ENCODE data around the gene SLC22A17. TPM values are rescaled to one million over a fixed set of nuclear protein-coding genes. Genes with fewer than 3 reads are reported as not detected.

SLC22A17 gene
- total and polyA plus RNA-seq, 11 donors: 7.2 to 14.9 (median 9.8) TPM

DNA sequence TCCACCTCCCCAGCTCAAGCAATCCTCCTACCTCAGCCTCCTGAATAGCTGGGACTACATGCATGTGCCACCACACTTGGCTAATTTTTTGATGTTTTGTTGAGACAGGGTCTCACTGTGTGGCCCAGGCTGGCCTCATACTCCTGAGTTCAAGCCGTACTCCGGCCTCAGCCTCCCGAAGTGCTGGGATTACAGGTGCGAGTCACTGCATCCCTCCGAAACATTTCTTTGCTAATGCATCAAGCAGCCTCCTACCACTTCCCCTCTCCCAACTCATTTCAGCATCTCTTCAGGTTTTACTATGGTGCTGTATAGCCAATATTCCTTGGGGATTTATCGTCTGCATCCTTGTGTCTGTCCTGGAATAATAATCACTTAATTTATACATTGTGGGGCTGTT is 2.3 kb upstream of the SLC22A17 start:
- 77 to 85% (median 82%) methylated on average over 6 of the region's 6 CpGs for WGBS, 4 donors
- ATAC-seq: no peak

DNA sequence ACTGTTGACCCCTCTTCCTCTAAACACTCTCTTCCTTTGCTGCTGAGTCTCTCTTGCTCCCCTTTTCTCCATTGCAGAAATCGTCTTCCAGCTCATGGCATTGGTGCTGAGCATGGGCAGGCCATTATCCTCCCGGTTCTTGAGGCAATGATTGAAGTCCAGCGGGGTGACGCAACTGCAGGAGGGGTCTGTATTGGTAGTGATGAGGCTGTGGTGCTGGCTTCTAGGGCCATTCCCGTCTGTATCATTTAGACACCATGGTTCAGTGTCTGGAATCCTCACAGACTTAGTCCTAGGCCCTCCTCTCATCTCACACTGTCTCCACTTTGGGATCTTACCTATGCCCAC is 720 bp upstream of the SLC22A17 start:
- DNase-seq (no peak), ATAC-seq (no peak)
- Histone ChIP-seq H3K9me3 (no peaks in the 10 kb centered on the region), H3K4me3 (no peak overlapping the region), H3K4me1 (peaks cover 4 to 21% (median 14%) of the 10 kb centered on the region in 12 donors), H3K36me3 (peaks cover 0 to 6% (median 0%) of the 10 kb centered on the region in 9 donors), H3K27me3 (peaks cover 0 to 27% (median 0%) of the 10 kb centered on the region in 9 donors), H3K27ac (peak overlapping the region in 1 of 12 donors; percentile 65)
- TF ChIP-seq CTCF (IDR thresholded peaks at IDR 0.05): no peak
- WGBS, 4 donors: 76 to 85% (median 83%) methylated on average over 5 of the region's 5 CpGs
- intact Hi-C loops (cut with DNase I): no loop called here

More for the DNA sequence above, 2.3 kb upstream of the SLC22A17 start:
- Histone ChIP-seq H3K27me3 (peaks cover 0 to 27% (median 0%) of the 10 kb centered on the region in 9 donors), H3K4me1 (peaks cover 4 to 21% (median 14%) of the 10 kb centered on the region in 12 donors), H3K9me3 (no peaks in the 10 kb centered on the region), H3K27ac (no peak overlapping the region), H3K4me3 (no peak overlapping the region), H3K36me3 (peaks cover 0 to 6% (median 0%) of the 10 kb centered on the region in 9 donors)
- TF ChIP-seq CTCF (IDR thresholded peaks at IDR 0.05) (no peak), POLR2A (IDR thresholded peaks at IDR 0.05) (no peak)
- DNase-seq: no peak
- intact Hi-C loops (cut with DNase I): no loop called here

DNA sequence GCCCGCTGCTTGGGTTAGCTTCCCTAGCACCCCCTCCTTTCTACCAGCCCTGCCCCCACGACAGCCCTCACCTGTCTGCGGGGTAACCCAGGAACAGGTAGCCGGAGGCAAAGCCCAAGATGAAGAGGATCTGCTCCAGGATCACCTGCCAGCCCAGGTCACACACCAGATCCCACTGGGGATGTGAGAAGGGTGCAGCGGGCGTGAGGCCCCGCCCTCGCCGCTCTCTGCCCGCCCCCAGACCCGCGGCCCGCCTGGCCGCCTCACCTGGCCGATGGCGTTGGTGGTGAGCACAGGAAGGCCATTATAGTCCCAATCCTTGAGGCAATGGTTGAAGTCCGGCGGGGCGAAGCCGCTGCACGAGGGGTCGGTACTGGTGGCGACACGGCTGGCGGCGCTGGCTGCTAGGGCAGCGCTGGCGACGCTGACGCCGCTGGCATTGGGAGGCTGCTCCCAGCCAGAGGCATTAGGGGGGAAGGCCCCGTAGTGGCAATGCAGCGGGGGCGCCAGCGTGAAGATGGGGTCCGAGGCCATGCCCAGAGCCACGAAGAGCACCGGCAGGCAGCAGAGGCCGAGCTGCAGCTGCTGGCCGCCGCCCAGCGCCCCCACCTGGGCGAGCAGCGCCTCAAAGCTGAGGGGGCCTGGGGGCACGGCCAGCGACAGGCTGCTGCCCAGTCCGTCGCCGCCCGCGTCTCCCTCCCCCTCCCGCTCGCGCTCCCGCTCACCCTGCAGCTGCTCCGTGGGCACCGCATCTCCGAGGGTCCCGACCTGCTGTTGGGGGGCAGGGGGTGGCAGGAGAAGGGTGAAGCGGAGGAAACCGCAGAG is 794 bp downstream of the SLC22A17 start:
- ATAC-seq (peak in 3 of 4 donors; percentile 8 to 32 (median 28)), DNase-seq (no peak)
- H3K27me3 ChIP-seq: peaks cover 0 to 27% (median 0%) of the 10 kb centered on the region in 9 donors
- peaks cover 0 to under 1% (median 0%) of the 10 kb centered on the region in 9 donors for H3K36me3 ChIP-seq
- TF ChIP-seq POLR2A (IDR thresholded peaks at IDR 0.05) (no peak), CTCF (IDR thresholded peaks at IDR 0.05) (no peak)
- peak overlapping the region in 7 of 12 donors; percentile 32 to 68 (median 42) for H3K27ac ChIP-seq
- H3K9me3 ChIP-seq: no peaks in the 10 kb centered on the region
- WGBS, 4 donors: 13 to 28% (median 14%) methylated on average over 12 to 61 of the region's 61 CpGs
- intact Hi-C loops (cut with DNase I): no loop called here
- H3K4me3 ChIP-seq: peak overlapping the region; percentile 56 to 89 (median 69)
- peaks cover 4 to 17% (median 11%) of the 10 kb centered on the region in 12 donors for H3K4me1 ChIP-seq

GRCh38 chr14:23349156-23349845 is 3.4 kb downstream of the SLC22A17 start:
- DNase-seq: no peak
- no peaks in the 10 kb centered on the region for H3K9me3 ChIP-seq
- H3K27me3 ChIP-seq: peaks cover 0 to 27% (median 0%) of the 10 kb centered on the region in 9 donors
- H3K36me3 ChIP-seq: no peaks in the 10 kb centered on the region
- TF ChIP-seq POLR2A (IDR thresholded peaks at IDR 0.05): no peak
- TF ChIP-seq CTCF (IDR thresholded peaks at IDR 0.05): no peak
- no peak for ATAC-seq
- 87 to 94% (median 90%) methylated on average over 8 of the region's 8 CpGs for whole genome bisulfite sequencing, 4 donors
- H3K4me3 ChIP-seq: no peak overlapping the region
- intact Hi-C loops (cut with DNase I): no loop called here
- H3K4me1 ChIP-seq: peaks cover 4 to 25% (median 12%) of the 10 kb centered on the region in 12 donors
- H3K27ac ChIP-seq: no peak overlapping the region

All from heart left ventricle (tissue), 16 donors.